Panc1 (cell line): ENCODE data around the gene TMEM108. TPM values are rescaled to one million over a fixed set of nuclear protein-coding genes. Genes with fewer than 3 reads are reported as not detected.

Experiments used
- ATAC-seq: fragments of 200-7000 bp; cut with Tn5 transposase; 2 replicates; pipeline ENCODE4 v1.9.1; 2020; ENCODE audit warnings: mild to moderate bottlenecking, moderate library complexity
- BruUV-seq: library from RNA; stranded (reverse); fragments of 400-500 nt; replicated peaks from 2 replicates; lab custom pipeline; 2021; lab: Mats Ljungman, UMichigan
- CTCF ChIA-PET: fragments of 300-600 bp; sonication (Branson Sonifier 250); formaldehyde crosslinking; loops from one replicate; lab custom pipeline; 2022; ENCODE audit warnings: antibody characterized with exemption; lab: Charles Lee
- POLR2A ChIA-PET: fragments of 300-600 bp; sonication (Branson Sonifier 250); formaldehyde crosslinking; loops from one replicate; lab custom pipeline; 2022; ENCODE audit warnings: antibody characterized with exemption; lab: Charles Lee
- DNase-seq: peaks from one replicate; pipeline ENCODE4 v3.0.0-alpha.2; 2010; ENCODE audit warnings: low read depth, low spot score
- H3K27ac ChIP-seq: 2 replicates; pipeline ENCODE4 v1.5.1; 2011; ENCODE audit warnings: mild to moderate bottlenecking, low read length, inconsistent platforms
- H3K27me3 ChIP-seq: fragments of 200-500 bp; sonication (Bioruptor generic); 2 replicates; pipeline ENCODE4 v1.6.0; 2014; ENCODE audit warnings: low read length, inconsistent platforms; ENCODE audit not compliant: control insufficient read depth, insufficient read depth
- H3K36me3 ChIP-seq: fragments of 200-500 bp; sonication (Bioruptor generic); 2 replicates; pipeline ENCODE4 v1.5.1; 2014; ENCODE audit warnings: inconsistent platforms, mild to moderate bottlenecking, low read length, moderate library complexity; ENCODE audit not compliant: control insufficient read depth, insufficient read depth
- H3K4me1 ChIP-seq: 2 replicates; pipeline ENCODE4 v1.5.1; 2011; ENCODE audit warnings: inconsistent platforms, mild to moderate bottlenecking, low read length, moderate library complexity; ENCODE audit not compliant: control insufficient read depth, insufficient read depth
- H3K4me3 ChIP-seq, 2 experiments: 2 replicates each; pipeline ENCODE4 v1.5.1; 2011 to 2012; ENCODE audit warnings: low read depth in 2 of 2, low read length in 2 of 2, mild to moderate bottlenecking in 2 of 2, inconsistent platforms in 1 of 2, moderate library complexity in 1 of 2
- H3K9me3 ChIP-seq: fragments of 200-500 bp; sonication (Bioruptor generic); 2 replicates; pipeline ENCODE4 v1.5.1; 2014; ENCODE audit warnings: low read depth, mild to moderate bottlenecking, inconsistent platforms, low read length, moderate library complexity; ENCODE audit not compliant: control insufficient read depth, insufficient read depth
- POLR2AphosphoS5 ChIP-seq: IDR thresholded peaks from 2 replicates; pipeline ENCODE4 v1.6.1; 2012; ENCODE audit warnings: mild to moderate bottlenecking, low read depth, low read length, moderate library complexity
- SIN3A ChIP-seq: IDR thresholded peaks from 2 replicates; pipeline ENCODE4 v1.6.1; 2012; ENCODE audit warnings: low read depth, mild to moderate bottlenecking, low read length, moderate library complexity, borderline replicate concordance; ENCODE audit not compliant: insufficient read depth
- TCF7L2 ChIP-seq: IDR thresholded peaks from 2 replicates; pipeline ENCODE4 v1.6.1; 2011; ENCODE audit warnings: mild to moderate bottlenecking, low read depth, low read length, inconsistent platforms
- in situ Hi-C: cut with HindIII; loops from 2 replicates; pipeline ENCODE4 v1.10.0; 2016; ENCODE audit warnings: low sequenced_read_pairs, low pct_unique_long_range_greater_than_20kb
- intact Hi-C: fragments of 100-400 bp; cut with micrococcal nuclease; formaldehyde crosslinking; loops from one replicate; pipeline ENCODE4 v1.10.0; 2022; ENCODE audit not compliant: unreplicated experiment
- total RNA-seq: library from RNA; stranded (reverse); gene quantifications from one replicate; pipeline ENCODE4 v1.2.1, GENCODE V29; 2021; ENCODE audit not compliant: unreplicated experiment
- TF ChIP-seq, protein P1 (sequence below): fragments of 450-650 bp; IDR thresholded peaks from 2 replicates; pipeline ENCODE4 v1.5.1; 2017; ENCODE audit warnings: mild to moderate bottlenecking
- TF ChIP-seq, protein P2 (sequence below), 2 experiments: IDR thresholded peaks; 2 replicates each; pipeline ENCODE4 v1.6.1; 2011 to 2012; ENCODE audit warnings: low read depth in 2 of 2, control low read depth in 1 of 2, low read length in 1 of 2, mild to moderate bottlenecking in 1 of 2, moderate library complexity in 1 of 2; ENCODE audit not compliant: insufficient read depth in 1 of 2

The TMEM108 gene
- total RNA-seq, 1 experiment from 2014 or later: 0.41 TPM

DNA sequence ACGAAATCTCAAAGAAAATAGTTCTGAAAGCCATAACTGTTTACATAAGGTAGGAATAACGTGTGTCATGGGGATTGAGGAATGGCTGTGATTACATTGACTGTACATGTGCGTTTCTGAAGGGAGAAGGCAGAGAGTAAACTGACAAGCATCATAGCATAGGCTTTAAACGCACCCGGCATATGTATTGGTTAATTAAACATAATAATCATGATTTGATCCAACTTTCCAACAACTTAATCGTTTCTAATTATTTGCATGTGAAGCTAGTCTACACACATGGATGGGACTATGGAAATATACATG is 3.3 kb downstream of the TMEM108 start:
- CTCF ChIA-PET: interaction anchor here (0.6 to 1.4 kb wide), 8 partner anchors 9 to 1146 kb away, joined by 4 to 18 read pairs (median 6); partner anchors contain the start of gene CDV3
- in situ Hi-C loops (no loop called here), intact Hi-C loops (loop anchor here (1.0 to 5.0 kb wide), 3 partner anchors 309 to 382 kb away; no protein-coding TSS in a partner anchor)
- POLR2A ChIA-PET: no interaction called here
- Histone ChIP-seq H3K9me3 (no peaks in the 10 kb centered on the region), H3K27me3 (peaks cover 28% of the 10 kb centered on the region), H3K27ac (no peak overlapping the region), H3K4me3 (no peak overlapping the region), H3K36me3 (no peaks in the 10 kb centered on the region), H3K4me1 (peaks cover 19% of the 10 kb centered on the region; the same call in 1 of the 2 replicates)
- no peak for DNase-seq
- no TSS peak for BruUV-seq
- ATAC-seq: 0 out of 2 replicates have a peak, but pooled peaks have one; percentile 6
- TF ChIP-seq TCF7L2 (no peak), SIN3A (no peak)
- TF ChIP-seq, protein P1, sequence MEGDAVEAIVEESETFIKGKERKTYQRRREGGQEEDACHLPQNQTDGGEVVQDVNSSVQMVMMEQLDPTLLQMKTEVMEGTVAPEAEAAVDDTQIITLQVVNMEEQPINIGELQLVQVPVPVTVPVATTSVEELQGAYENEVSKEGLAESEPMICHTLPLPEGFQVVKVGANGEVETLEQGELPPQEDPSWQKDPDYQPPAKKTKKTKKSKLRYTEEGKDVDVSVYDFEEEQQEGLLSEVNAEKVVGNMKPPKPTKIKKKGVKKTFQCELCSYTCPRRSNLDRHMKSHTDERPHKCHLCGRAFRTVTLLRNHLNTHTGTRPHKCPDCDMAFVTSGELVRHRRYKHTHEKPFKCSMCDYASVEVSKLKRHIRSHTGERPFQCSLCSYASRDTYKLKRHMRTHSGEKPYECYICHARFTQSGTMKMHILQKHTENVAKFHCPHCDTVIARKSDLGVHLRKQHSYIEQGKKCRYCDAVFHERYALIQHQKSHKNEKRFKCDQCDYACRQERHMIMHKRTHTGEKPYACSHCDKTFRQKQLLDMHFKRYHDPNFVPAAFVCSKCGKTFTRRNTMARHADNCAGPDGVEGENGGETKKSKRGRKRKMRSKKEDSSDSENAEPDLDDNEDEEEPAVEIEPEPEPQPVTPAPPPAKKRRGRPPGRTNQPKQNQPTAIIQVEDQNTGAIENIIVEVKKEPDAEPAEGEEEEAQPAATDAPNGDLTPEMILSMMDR: peak; percentile 14

DNA sequence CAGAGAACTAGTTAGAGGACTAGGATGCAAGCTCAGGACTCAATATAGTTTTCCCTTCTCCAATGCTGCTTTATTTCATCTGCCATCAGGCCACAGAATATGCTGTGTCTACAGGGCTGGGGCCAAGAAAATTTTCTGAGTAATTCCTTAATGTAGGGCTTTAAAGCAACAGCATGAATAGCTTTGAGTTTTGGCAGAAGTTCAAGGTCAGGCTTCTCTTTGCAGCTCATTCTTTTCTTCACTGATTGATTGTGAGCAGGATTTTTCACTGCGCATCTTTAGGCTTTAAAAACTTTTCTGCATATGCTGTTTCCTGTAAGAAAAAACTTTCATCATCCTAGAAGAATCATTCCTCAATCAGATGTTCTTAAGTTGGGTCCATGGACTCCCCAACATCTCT is 4.6 kb downstream of the TMEM108 start:
- BruUV-seq: no TSS peak
- DNase-seq (no peak), ATAC-seq (no peak)
- in situ Hi-C loops (no loop called here), intact Hi-C loops (loop anchor here (5.0 kb wide), 1 partner anchor 310 kb away; no protein-coding TSS in a partner anchor)
- CTCF ChIA-PET: interaction anchor here (0.5 kb wide), 1 partner anchor 586 kb away, joined by 3 read pairs; no protein-coding TSS in a partner anchor
- POLR2A ChIA-PET: no interaction called here
- Histone ChIP-seq H3K27ac (no peak overlapping the region), H3K36me3 (no peaks in the 10 kb centered on the region), H3K27me3 (peaks cover 22% of the 10 kb centered on the region), H3K4me3 (no peak overlapping the region), H3K9me3 (no peaks in the 10 kb centered on the region), H3K4me1 (peaks cover 19% of the 10 kb centered on the region; the same call in 1 of the 2 replicates)
- TF ChIP-seq, protein P2, sequence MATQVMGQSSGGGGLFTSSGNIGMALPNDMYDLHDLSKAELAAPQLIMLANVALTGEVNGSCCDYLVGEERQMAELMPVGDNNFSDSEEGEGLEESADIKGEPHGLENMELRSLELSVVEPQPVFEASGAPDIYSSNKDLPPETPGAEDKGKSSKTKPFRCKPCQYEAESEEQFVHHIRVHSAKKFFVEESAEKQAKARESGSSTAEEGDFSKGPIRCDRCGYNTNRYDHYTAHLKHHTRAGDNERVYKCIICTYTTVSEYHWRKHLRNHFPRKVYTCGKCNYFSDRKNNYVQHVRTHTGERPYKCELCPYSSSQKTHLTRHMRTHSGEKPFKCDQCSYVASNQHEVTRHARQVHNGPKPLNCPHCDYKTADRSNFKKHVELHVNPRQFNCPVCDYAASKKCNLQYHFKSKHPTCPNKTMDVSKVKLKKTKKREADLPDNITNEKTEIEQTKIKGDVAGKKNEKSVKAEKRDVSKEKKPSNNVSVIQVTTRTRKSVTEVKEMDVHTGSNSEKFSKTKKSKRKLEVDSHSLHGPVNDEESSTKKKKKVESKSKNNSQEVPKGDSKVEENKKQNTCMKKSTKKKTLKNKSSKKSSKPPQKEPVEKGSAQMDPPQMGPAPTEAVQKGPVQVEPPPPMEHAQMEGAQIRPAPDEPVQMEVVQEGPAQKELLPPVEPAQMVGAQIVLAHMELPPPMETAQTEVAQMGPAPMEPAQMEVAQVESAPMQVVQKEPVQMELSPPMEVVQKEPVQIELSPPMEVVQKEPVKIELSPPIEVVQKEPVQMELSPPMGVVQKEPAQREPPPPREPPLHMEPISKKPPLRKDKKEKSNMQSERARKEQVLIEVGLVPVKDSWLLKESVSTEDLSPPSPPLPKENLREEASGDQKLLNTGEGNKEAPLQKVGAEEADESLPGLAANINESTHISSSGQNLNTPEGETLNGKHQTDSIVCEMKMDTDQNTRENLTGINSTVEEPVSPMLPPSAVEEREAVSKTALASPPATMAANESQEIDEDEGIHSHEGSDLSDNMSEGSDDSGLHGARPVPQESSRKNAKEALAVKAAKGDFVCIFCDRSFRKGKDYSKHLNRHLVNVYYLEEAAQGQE (IDR thresholded peaks at IDR 0.05; ENCODE audit: insufficient read depth in 1 of 2, low read depth in 2 of 2, low read length in 1 of 2): no peak
- TF ChIP-seq, protein P1: no peak
- TF ChIP-seq POLR2AphosphoS5 (no peak), TCF7L2 (no peak), SIN3A (no peak)
